Measurements from ENCODE around the gene GPC5.

Gene GPC5

GRCh38 chr13:92187378-92187989 lies 789.1 kb downstream of the GPC5 start:
- H3K36me3 Mint-ChIP-seq (ENCODE audit: low read depth), result no peaks in the 10 kb centered on the region
- no peak overlapping the region for H3K4me3 Mint-ChIP-seq
- H3K27me3 Mint-ChIP-seq, result no peaks in the 10 kb centered on the region

GRCh38 chr13:92188574-92188973 lies 790.2 kb downstream of the GPC5 start:
- no peaks in the 10 kb centered on the region for H3K36me3 Mint-ChIP-seq (ENCODE audit: low read depth)
- no peaks in the 10 kb centered on the region for H3K27me3 Mint-ChIP-seq
- no peaks in the 10 kb centered on the region for H3K4me1 Mint-ChIP-seq (ENCODE audit: low read depth)
- no peak overlapping the region for H3K27ac Mint-ChIP-seq
- no peak overlapping the region for H3K4me3 Mint-ChIP-seq
- no peaks in the 10 kb centered on the region for H3K9me3 Mint-ChIP-seq

More at GRCh38 chr13:92187378-92187989, 789.1 kb downstream of the GPC5 start:
- H3K27ac Mint-ChIP-seq, result no peak overlapping the region
- H3K9me3 Mint-ChIP-seq, result no peaks in the 10 kb centered on the region
- H3K4me1 Mint-ChIP-seq (ENCODE audit: low read depth), result no peaks in the 10 kb centered on the region

DNA sequence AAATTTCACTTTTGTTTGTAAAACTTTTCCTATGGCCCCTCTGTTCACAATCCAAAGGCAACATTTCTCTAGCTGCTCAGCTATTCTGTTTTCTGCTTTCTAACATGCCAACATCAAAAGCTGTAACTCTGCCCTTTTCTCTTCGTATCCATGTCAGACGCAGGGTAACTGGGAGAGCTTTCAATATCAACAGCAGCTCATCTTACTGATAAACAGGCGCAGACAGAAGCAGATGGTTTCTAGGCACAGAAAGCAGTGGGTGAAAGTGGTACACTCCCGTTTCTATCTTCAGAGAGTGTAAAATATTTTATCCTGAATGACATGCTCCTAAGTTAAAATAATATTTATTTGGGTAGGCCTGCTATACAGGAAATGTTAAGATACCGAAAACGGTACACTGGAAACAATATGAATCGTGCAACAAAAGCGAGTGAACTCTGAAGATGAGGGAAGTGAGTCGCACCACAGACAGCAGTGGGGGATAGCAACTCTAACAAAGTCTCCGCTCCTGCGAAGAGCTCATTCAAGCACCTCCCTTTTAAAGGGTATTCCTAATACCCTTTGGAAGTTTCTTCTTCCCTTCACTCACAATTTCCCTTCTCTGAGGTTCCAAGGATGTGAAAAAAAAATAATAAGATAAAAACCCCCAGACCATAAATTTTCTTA lies 798.3 kb downstream of the GPC5 start:
- no peak overlapping the region for H3K27ac Mint-ChIP-seq
- no peaks in the 10 kb centered on the region for H3K27me3 Mint-ChIP-seq
- no peak overlapping the region for H3K4me3 Mint-ChIP-seq
- no peaks in the 10 kb centered on the region for H3K4me1 Mint-ChIP-seq (ENCODE audit: low read depth)
- H3K36me3 Mint-ChIP-seq (ENCODE audit: low read depth), result no peaks in the 10 kb centered on the region
- H3K9me3 Mint-ChIP-seq, result peaks cover 4% of the 10 kb centered on the region

DNA sequence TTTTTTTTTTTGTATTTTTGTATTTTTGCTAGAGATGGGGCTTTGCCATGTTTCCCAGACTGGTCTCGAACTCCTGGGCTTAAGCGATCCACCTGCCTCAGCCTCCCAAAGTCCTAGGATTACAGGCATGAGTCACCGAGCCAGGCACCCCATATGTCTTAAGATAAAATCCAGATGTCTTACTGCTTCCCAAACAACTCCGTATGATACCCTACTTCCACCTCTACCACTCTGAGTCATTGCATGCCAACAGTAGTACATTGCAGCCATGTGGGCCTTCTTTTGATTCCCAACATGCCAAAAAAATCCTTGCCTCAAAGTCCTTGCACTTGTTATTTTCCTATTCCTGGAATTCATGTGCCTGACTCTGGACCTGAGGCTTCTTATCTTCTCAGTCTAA lies 799.2 kb downstream of the GPC5 start:
- Mint-ChIP-seq H3K27ac (no peak overlapping the region), H3K27me3 (no peaks in the 10 kb centered on the region), H3K4me3 (no peak overlapping the region), H3K4me1 (ENCODE audit: low read depth) (no peaks in the 10 kb centered on the region), H3K36me3 (ENCODE audit: low read depth) (no peaks in the 10 kb centered on the region), H3K9me3 (peaks cover 4% of the 10 kb centered on the region)

DNA sequence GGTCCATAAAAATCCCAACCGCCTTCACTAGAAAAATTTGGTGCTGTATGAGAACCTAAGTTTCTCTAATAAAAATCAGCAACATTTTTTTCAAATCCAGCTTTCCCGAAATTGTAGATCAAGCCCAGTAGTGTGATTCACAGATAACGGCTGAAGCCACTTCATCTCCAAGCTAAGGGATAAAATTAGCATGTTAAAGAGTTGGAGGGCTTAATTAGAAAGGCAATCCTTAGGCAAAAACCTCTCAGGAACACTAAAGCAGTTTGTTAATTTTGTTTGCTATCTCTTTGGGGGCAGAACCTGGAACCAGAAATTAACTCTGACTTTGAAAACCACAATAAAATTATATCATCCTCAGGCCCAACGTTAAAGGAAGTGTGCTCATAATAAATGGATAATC lies 820.2 kb downstream of the GPC5 start:
- H3K4me1 Mint-ChIP-seq (ENCODE audit: low read depth), result no peaks in the 10 kb centered on the region
- no peak overlapping the region for H3K27ac Mint-ChIP-seq
- H3K4me3 Mint-ChIP-seq, result no peak overlapping the region
- no peaks in the 10 kb centered on the region for H3K36me3 Mint-ChIP-seq (ENCODE audit: low read depth)
- no peaks in the 10 kb centered on the region for H3K9me3 Mint-ChIP-seq
- H3K27me3 Mint-ChIP-seq, result peaks cover 3% of the 10 kb centered on the region

DNA sequence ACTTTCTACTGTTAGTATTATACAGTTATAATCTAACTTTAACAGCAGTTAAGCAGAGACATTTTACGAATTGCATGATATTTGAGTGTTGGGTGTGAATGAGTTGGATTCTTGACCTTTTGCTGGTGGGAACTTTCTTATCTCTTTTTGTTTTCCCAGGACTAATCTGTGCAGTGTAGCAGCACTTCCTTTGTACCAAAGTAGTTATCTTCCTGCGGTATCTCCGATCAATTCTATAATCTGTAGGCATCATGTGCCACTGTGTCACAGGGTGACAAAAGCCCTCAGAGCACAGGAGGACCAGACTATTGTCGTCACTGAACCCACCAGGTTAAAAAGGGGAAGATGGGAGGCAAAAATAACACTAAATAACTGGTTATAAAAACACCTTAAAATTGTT lies 823.5 kb downstream of the GPC5 start:
- H3K4me3 Mint-ChIP-seq, result no peak overlapping the region
- H3K27me3 Mint-ChIP-seq, result peaks cover 3% of the 10 kb centered on the region
- no peaks in the 10 kb centered on the region for H3K4me1 Mint-ChIP-seq (ENCODE audit: low read depth)
- H3K36me3 Mint-ChIP-seq (ENCODE audit: low read depth), result no peaks in the 10 kb centered on the region
- no peak overlapping the region for H3K27ac Mint-ChIP-seq
- peaks cover 8% of the 10 kb centered on the region for H3K9me3 Mint-ChIP-seq

- H3K9me3 Mint-ChIP-seq, result peaks cover 12% of the 10 kb centered on the region
- no peaks in the 10 kb centered on the region for H3K4me1 Mint-ChIP-seq (ENCODE audit: low read depth)
- peaks cover 3% of the 10 kb centered on the region for H3K27me3 Mint-ChIP-seq
- H3K36me3 Mint-ChIP-seq (ENCODE audit: low read depth), result no peaks in the 10 kb centered on the region
- H3K4me3 Mint-ChIP-seq, result no peak overlapping the region
- H3K27ac Mint-ChIP-seq, result no peak overlapping the region
Measured at GRCh38 chr13:92224052-92224821, 825.8 kb downstream of the GPC5 start.

- no peak overlapping the region for H3K4me3 Mint-ChIP-seq
- peaks cover 12% of the 10 kb centered on the region for H3K9me3 Mint-ChIP-seq
- H3K36me3 Mint-ChIP-seq (ENCODE audit: low read depth), result no peaks in the 10 kb centered on the region
- no peaks in the 10 kb centered on the region for H3K4me1 Mint-ChIP-seq (ENCODE audit: low read depth)
- H3K27me3 Mint-ChIP-seq, result peaks cover 3% of the 10 kb centered on the region
- H3K27ac Mint-ChIP-seq, result no peak overlapping the region
Measured at GRCh38 chr13:92224825-92225224, 826.4 kb downstream of the GPC5 start.

DNA sequence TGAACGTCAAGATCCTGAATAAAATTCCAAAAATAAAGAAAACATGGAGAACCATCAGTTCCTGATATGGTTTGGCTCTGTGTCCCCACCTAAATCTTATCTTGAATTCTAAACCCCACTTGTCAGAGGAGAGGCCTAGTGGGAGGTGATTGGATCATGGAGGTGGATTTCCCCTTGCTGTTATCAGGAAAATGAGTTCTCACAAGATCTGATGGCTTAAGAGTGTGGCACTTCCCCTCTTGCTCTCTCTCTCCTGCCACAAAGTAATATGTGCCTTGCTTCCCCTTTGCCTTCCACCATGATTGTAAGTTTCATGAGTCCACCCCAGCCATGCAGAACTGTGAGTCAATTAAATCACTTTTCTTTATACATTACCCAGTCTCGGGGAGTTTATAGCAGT lies 827.4 kb downstream of the GPC5 start:
- H3K27me3 Mint-ChIP-seq, result no peaks in the 10 kb centered on the region
- H3K9me3 Mint-ChIP-seq, result peaks cover 12% of the 10 kb centered on the region
- H3K36me3 Mint-ChIP-seq (ENCODE audit: low read depth), result no peaks in the 10 kb centered on the region
- H3K4me3 Mint-ChIP-seq, result no peak overlapping the region
- no peaks in the 10 kb centered on the region for H3K4me1 Mint-ChIP-seq (ENCODE audit: low read depth)
- H3K27ac Mint-ChIP-seq, result no peak overlapping the region

DNA sequence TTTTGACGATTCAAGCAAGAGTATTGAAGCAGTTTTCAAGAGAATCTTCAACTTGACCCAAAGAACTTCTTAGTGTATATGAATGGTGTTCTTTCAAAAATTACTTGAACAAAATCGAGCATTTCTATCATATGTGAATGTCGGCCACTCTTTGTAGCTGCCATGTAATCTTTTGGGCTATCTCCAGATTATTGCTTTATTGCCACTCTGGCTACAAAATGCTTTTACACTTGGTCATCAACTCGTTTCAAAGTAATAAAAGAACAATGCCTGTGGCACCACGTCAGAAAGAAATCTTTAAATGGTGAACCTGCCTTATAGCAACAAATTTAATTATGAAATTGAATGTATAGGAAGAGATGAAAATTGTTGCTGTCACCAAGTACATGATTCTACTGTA lies 834.5 kb downstream of the GPC5 start:
- Mint-ChIP-seq H3K27ac (no peak overlapping the region), H3K36me3 (ENCODE audit: low read depth) (no peaks in the 10 kb centered on the region), H3K9me3 (peaks cover 3% of the 10 kb centered on the region), H3K27me3 (no peaks in the 10 kb centered on the region), H3K4me1 (ENCODE audit: low read depth) (no peaks in the 10 kb centered on the region), H3K4me3 (no peak overlapping the region)

- Mint-ChIP-seq H3K4me3 (no peak overlapping the region), H3K36me3 (ENCODE audit: low read depth) (no peaks in the 10 kb centered on the region), H3K9me3 (peaks cover 8% of the 10 kb centered on the region), H3K27me3 (no peaks in the 10 kb centered on the region), H3K27ac (no peak overlapping the region), H3K4me1 (ENCODE audit: low read depth) (no peaks in the 10 kb centered on the region)
Measured at GRCh38 chr13:92251671-92252210, 853.3 kb downstream of the GPC5 start.

- Mint-ChIP-seq H3K36me3 (ENCODE audit: low read depth) (no peaks in the 10 kb centered on the region), H3K27me3 (no peaks in the 10 kb centered on the region), H3K27ac (no peak overlapping the region), H3K4me1 (ENCODE audit: low read depth) (no peaks in the 10 kb centered on the region), H3K4me3 (no peak overlapping the region), H3K9me3 (peaks cover 8% of the 10 kb centered on the region)
Measured at GRCh38 chr13:92255526-92255925, 857.1 kb downstream of the GPC5 start.

DNA sequence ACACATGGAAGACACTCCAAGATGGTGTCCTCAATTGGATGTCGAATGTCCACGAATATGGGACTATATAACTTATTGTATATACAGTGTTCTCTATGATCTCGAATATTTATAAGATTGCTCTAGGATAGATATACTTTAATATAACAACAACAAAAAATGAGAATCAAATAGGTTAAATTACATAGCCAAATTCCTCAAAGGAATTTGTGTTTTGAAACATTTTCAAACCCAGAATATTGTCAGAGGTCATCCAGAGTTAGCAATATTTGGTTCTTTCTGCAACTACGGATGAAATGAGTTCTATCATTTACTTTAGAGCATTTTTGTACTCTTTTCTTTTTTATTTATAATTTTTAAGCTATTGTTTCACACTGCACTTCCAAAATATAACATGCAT lies 857.8 kb downstream of the GPC5 start:
- Mint-ChIP-seq H3K36me3 (ENCODE audit: low read depth) (no peaks in the 10 kb centered on the region), H3K4me1 (ENCODE audit: low read depth) (no peaks in the 10 kb centered on the region), H3K27ac (no peak overlapping the region), H3K27me3 (no peaks in the 10 kb centered on the region), H3K4me3 (no peak overlapping the region), H3K9me3 (peaks cover 8% of the 10 kb centered on the region)

DNA sequence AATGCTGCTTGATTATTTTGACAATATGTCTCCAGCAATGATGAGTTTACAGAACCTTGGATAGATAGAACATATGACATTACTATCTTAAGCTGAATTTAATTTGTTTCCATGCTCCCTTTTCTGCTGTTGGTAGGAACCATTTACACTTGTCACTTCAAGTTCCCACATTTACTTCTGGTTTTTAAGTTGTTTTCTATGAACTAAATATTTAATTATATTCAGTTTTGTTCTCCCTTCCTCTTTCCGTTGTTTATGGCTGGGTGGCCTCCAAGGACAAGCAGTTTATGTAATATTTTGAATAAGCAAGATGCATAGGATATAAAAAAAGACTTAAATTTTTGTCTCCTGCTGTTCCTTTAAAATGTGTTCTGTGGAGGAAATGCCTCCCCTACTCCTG lies 860.6 kb downstream of the GPC5 start:
- Mint-ChIP-seq H3K36me3 (ENCODE audit: low read depth) (no peaks in the 10 kb centered on the region), H3K27ac (no peak overlapping the region), H3K4me3 (no peak overlapping the region), H3K9me3 (no peaks in the 10 kb centered on the region), H3K4me1 (ENCODE audit: low read depth) (no peaks in the 10 kb centered on the region), H3K27me3 (no peaks in the 10 kb centered on the region)

DNA sequence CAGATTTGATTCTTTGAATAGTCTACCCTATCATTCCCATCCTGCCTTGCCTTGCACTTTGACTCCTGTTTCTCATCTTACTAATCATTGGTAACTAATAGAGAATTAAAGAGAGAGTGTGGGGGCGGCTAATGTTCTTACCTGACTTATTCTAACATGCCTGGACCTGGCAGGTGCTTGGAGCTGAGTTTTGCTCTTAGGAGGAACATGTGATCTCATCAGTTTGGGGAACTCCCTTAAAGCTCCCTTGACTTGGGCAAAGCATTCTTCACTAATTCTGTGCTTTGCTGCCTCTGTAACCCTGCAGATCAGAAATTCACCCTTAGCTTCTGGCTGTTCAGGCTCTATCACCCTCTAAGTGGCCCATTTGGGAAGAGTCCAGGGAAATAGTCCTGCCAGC lies 861.1 kb downstream of the GPC5 start:
- no peaks in the 10 kb centered on the region for H3K4me1 Mint-ChIP-seq (ENCODE audit: low read depth)
- no peak overlapping the region for H3K4me3 Mint-ChIP-seq
- no peak overlapping the region for H3K27ac Mint-ChIP-seq
- no peaks in the 10 kb centered on the region for H3K9me3 Mint-ChIP-seq
- H3K27me3 Mint-ChIP-seq, result no peaks in the 10 kb centered on the region
- no peaks in the 10 kb centered on the region for H3K36me3 Mint-ChIP-seq (ENCODE audit: low read depth)
